RCC 7860 (cell line): ENCODE measurements around the gene NKD1.

Experiments
- DNase-seq: peaks from one replicate; pipeline ENCODE4 v3.0.0-alpha.2; 2015; ENCODE audit warnings: low spot score
- FAIRE-seq: peaks from 2 replicates; lab custom pipeline; 2012; peaks lifted over from hg19 to GRCh38; lab: Jason Lieb, UNC

The NKD1 gene

GRCh38 chr16:50609471-50609870, 61.3 kb downstream of the NKD1 start:
- FAIRE-seq (no peak), DNase-seq (no peak)

GRCh38 chr16:50610331-50611262, 62.4 kb downstream of the NKD1 start:
- no peak for DNase-seq
- FAIRE-seq: no peak

- DNase-seq (no peak), FAIRE-seq (no peak)
Measured at GRCh38 chr16:50611332-50611934, 63.2 kb downstream of the NKD1 start.

- FAIRE-seq: no peak
- no peak for DNase-seq
Measured at GRCh38 chr16:50611995-50612848, 64.0 kb downstream of the NKD1 start.

GRCh38 chr16:50612849-50613198, 64.6 kb downstream of the NKD1 start:
- DNase-seq (no peak), FAIRE-seq (no peak)

GRCh38 chr16:50613281-50613963, 65.2 kb downstream of the NKD1 start:
- no peak for DNase-seq
- FAIRE-seq: no peak

GRCh38 chr16:50613964-50614474, 65.8 kb downstream of the NKD1 start:
- FAIRE-seq: no peak
- no peak for DNase-seq

- FAIRE-seq (no peak), DNase-seq (no peak)
Measured at GRCh38 chr16:50614955-50615724, 66.9 kb downstream of the NKD1 start.

GRCh38 chr16:50615891-50616290, 67.7 kb downstream of the NKD1 start:
- DNase-seq: no peak
- FAIRE-seq: no peak

GRCh38 chr16:50616386-50616785, 68.2 kb downstream of the NKD1 start:
- DNase-seq (no peak), FAIRE-seq (no peak)

- DNase-seq (no peak), FAIRE-seq (no peak)
Measured at GRCh38 chr16:50616883-50617645, 68.9 kb downstream of the NKD1 start.

GRCh38 chr16:50617646-50618184, 69.5 kb downstream of the NKD1 start:
- no peak for FAIRE-seq
- DNase-seq: no peak

GRCh38 chr16:50618238-50618918, 70.2 kb downstream of the NKD1 start:
- DNase-seq (no peak), FAIRE-seq (no peak)

- DNase-seq (no peak), FAIRE-seq (no peak)
Measured at GRCh38 chr16:50619702-50620491, 71.7 kb downstream of the NKD1 start.

- DNase-seq (no peak), FAIRE-seq (no peak)
Measured at GRCh38 chr16:50620646-50621451, 72.7 kb downstream of the NKD1 start.

- DNase-seq (no peak), FAIRE-seq (no peak)
Measured at GRCh38 chr16:50621452-50621792, 73.2 kb downstream of the NKD1 start.

- DNase-seq: no peak
- no peak for FAIRE-seq
Measured at GRCh38 chr16:50622029-50622428, 73.8 kb downstream of the NKD1 start.
